Activated CD4-positive, alpha-beta T cell treated with anti-CD3 and anti-CD28 coated beads for 36 hours (primary cell): ENCODE measurements around the gene PRKAR1B. TPM values are rescaled to one million over a fixed set of nuclear protein-coding genes. Genes with fewer than 3 reads are reported as not detected.

Experiments used
- ATAC-seq: fragments of 200-7000 bp; cut with Tn5 transposase; one replicate; pipeline ENCODE4 v1.10.0; 2021; ENCODE audit warnings: mild to moderate bottlenecking, moderate library complexity
- CTCF ChIA-PET: fragments of 350-600 bp; sonication (Branson Sonifier 250); formaldehyde crosslinking; loops from one replicate; lab custom pipeline; 2021; ENCODE audit warnings: antibody characterized with exemption; lab: Charles Lee
- POLR2A ChIA-PET: fragments of 350-600 bp; sonication (Branson Sonifier 250); formaldehyde crosslinking; loops from one replicate; lab custom pipeline; 2021; ENCODE audit warnings: antibody characterized with exemption, inconsistent platforms; lab: Charles Lee
- DNase-seq: peaks from one replicate; pipeline ENCODE4 v3.0.0-alpha.2; 2020
- H3K27ac Mint-ChIP-seq: one replicate; pipeline ENCODE4 v1.8.0; 2021; ENCODE audit warnings: mixed read lengths
- H3K27me3 Mint-ChIP-seq: one replicate; pipeline ENCODE4 v1.8.0; 2021; ENCODE audit warnings: mixed read lengths
- H3K36me3 Mint-ChIP-seq: one replicate; pipeline ENCODE4 v1.8.0; 2021; ENCODE audit warnings: low read depth, mixed read lengths
- H3K4me1 Mint-ChIP-seq: one replicate; pipeline ENCODE4 v1.8.0; 2021; ENCODE audit warnings: mixed read lengths
- H3K4me3 Mint-ChIP-seq: one replicate; pipeline ENCODE4 v1.8.0; 2021; ENCODE audit warnings: mild to moderate bottlenecking, moderate library complexity, mixed read lengths
- H3K9me3 Mint-ChIP-seq: one replicate; pipeline ENCODE4 v1.8.0; 2021; ENCODE audit warnings: low read depth, mixed read lengths
- intact Hi-C, 2 experiments: fragments of 100-400 bp; cut with DNase I in 1 of 2; cut with micrococcal nuclease in 1 of 2; formaldehyde crosslinking; loops; one replicate each; pipeline versions ENCODE4 v1.14.2 to v1.15.1; 2022 to 2024; cut with DNase I, micrococcal nuclease
- total RNA-seq, 2 experiments: library from RNA; stranded (reverse); gene quantifications; one replicate each; pipeline ENCODE4 v1.2.3, GENCODE V29; 2021

Gene PRKAR1B
- total RNA-seq, 2 experiments from 2014 or later, result 37.0 to 41.0 TPM

DNA sequence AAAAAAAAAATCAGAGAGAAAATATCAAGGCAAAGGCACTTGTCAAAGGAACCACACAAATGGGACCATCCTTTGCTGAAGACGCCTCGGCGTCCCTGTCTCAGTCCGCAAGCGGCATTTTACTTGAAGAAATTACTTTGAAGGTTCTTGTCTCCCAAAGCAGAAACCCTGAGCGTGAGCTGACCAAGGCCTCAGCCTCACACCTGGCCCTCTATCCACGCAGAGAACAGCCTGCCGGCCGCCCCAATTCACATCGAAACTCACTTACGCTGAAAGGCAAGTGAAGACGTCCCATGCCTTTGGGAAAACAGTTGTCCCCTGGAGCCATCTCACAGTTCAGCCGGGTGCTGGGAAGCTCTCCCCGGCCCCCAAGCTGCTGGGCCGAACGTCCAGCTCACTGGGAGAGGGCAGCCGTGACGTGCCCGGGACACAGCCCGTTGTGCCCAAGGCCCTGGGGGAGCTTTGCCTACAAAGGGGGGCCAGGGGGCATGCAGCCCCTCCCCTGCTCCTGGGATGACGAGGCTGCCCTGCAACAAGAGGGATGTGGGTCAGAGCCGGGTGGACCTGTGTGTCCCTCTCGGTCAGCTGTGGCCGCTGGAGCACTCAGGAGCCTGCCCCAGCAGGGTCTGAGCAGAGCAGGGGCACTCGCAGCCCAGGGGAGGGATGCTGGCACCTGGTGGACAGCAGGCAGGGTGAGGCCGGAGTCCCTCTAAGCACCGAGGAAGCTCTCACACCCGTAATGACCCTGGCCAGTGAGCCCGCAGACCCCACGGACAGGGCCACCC is 157.8 kb downstream of the PRKAR1B start:
- Mint-ChIP-seq H3K27me3 (no peaks in the 10 kb centered on the region), H3K27ac (no peak overlapping the region), H3K4me1 (no peaks in the 10 kb centered on the region), H3K36me3 (no peaks in the 10 kb centered on the region), H3K9me3 (no peaks in the 10 kb centered on the region), H3K4me3 (no peak overlapping the region)
- intact Hi-C loops, result no loop called here
- CTCF ChIA-PET, result no interaction called here
- POLR2A ChIA-PET, result no interaction called here
- ATAC-seq (no peak), DNase-seq (no peak)

DNA sequence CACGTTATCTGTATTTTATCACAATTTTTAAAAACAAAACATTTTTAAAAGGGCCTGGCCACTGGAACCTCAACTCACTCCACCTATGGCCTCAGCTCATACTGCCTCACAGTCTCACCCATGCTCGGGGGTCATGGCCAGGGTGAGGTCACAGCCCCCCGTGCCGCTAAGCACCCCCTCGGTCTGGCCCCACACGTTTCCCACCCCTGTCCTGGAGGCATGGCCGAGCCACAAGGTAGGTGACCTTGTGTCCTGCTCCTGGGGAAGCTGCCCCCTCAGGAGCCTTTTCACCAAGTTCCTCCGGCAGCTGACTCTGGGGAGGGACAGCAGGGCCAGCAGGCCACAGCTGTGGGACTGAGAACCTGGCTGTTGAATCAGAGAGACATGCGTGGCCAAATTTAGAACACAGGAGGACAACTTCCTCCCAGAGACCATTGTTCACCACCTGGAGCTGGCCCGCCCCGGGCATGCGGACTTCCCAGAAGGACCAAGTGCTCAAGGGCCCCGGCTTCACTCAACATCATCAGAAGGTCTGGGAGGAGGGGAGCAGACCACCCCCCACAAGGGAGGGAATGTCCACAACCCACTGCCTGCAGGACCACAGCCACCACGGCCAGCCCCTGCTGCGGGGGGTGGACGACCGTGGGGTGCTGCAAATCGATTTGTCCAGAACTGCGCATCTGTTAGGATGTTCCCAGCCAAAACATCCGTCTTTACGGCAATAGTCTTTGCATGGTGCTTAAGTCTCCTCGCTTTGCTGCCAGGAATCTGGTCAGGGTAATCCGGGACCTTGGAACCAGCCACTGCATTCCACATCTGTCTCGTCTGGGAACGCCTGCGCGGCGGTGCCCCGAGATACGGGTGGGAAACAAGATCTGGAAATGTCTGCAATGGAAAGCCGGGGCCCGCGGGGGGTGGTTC is 158.8 kb downstream of the PRKAR1B start:
- no peaks in the 10 kb centered on the region for H3K9me3 Mint-ChIP-seq
- no peaks in the 10 kb centered on the region for H3K36me3 Mint-ChIP-seq
- H3K4me1 Mint-ChIP-seq, result no peaks in the 10 kb centered on the region
- ChIA-PET CTCF (no interaction called here), POLR2A (no interaction called here)
- DNase-seq (no peak), ATAC-seq (no peak)
- no peaks in the 10 kb centered on the region for H3K27me3 Mint-ChIP-seq
- no peak overlapping the region for H3K4me3 Mint-ChIP-seq
- no peak overlapping the region for H3K27ac Mint-ChIP-seq
- intact Hi-C loops, result no loop called here

DNA sequence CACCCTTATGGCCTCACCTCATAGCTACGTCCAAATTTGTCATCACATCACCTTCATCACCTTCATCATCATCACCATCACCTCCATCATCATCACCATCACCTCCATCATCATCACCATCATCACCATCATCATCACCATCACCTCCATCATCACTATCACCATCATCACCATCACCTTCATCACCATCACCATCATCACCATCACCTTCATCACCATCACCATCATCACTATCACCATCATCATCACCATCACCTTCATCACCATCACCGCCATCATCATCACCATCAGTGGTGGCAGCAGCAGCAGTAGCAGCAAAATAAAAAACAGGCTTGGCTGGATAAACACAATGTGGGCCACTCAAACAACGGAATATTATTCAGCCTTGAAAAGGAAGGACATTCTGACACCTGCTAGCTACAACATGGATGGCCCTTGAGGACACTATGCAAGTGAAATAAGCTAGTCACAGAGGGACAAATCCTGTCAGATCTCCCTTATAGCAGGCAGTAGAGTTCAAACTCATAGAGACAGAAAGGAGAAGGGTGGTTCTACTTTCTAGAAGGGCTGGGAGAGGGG is 159.7 kb downstream of the PRKAR1B start:
- POLR2A ChIA-PET, result no interaction called here
- no peak overlapping the region for H3K4me3 Mint-ChIP-seq
- H3K27me3 Mint-ChIP-seq, result no peaks in the 10 kb centered on the region
- H3K4me1 Mint-ChIP-seq, result no peaks in the 10 kb centered on the region
- H3K9me3 Mint-ChIP-seq, result no peaks in the 10 kb centered on the region
- H3K27ac Mint-ChIP-seq, result no peak overlapping the region
- DNase-seq (no peak), ATAC-seq (no peak)
- intact Hi-C loops, result no loop called here
- H3K36me3 Mint-ChIP-seq, result no peaks in the 10 kb centered on the region
- CTCF ChIA-PET, result no interaction called here

DNA sequence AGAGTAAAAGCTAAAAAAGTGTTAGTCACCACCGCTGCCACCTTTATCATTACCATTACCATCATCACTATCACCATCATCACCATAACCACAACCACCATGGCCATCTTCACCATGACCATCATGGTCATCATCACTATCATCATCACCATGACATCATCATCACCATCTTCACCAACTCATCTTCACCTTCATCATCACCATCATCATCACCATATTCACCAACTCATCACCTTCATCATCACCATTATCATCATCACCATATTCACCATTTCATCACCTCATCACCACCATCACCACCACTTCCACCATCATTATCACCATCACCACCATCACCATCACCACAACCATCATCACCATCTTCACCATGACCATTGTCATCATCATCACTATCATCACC is 161.0 kb downstream of the PRKAR1B start:
- DNase-seq (no peak), ATAC-seq (no peak)
- no peaks in the 10 kb centered on the region for H3K27me3 Mint-ChIP-seq
- H3K9me3 Mint-ChIP-seq, result no peaks in the 10 kb centered on the region
- no peaks in the 10 kb centered on the region for H3K4me1 Mint-ChIP-seq
- H3K27ac Mint-ChIP-seq, result no peak overlapping the region
- intact Hi-C loops, result no loop called here
- no peaks in the 10 kb centered on the region for H3K36me3 Mint-ChIP-seq
- CTCF ChIA-PET, result no interaction called here
- POLR2A ChIA-PET, result no interaction called here
- H3K4me3 Mint-ChIP-seq, result no peak overlapping the region

DNA sequence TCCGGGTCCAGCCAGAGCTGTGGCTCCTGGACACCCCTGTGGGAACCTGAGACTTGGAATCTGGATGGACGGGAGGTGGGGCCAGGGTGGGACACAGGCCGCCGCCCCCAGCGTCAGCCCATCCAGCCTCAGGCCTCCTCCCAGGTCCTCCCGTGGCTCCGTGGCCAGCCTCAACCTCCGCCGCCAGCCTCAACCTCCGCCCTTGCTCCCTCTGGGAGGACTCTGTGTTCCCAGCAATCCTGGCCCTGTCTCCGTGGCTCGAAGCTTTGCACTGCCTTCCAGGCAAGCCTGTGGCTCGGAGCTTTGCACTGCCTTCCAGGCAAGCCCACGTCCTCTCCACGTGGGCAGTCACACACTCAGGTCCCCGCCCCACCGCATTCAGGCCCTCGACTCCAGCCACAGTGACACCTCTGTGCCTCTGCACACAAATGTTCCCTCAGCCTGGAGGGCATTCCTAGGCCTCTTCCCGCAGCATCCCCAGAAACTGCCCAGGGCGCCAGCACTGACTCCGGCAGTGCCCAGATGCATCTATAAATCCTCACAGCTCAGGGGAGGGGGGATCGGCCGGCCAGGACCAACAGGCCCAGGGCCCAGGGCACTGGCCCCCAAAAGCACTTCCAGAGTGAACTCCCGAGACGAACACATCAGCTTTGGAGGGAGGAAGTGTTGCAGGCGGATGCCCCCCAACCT is 162.8 kb downstream of the PRKAR1B start:
- Mint-ChIP-seq H3K27ac (no peak overlapping the region), H3K4me3 (no peak overlapping the region), H3K36me3 (no peaks in the 10 kb centered on the region), H3K27me3 (no peaks in the 10 kb centered on the region), H3K4me1 (no peaks in the 10 kb centered on the region), H3K9me3 (no peaks in the 10 kb centered on the region)
- CTCF ChIA-PET, result no interaction called here
- POLR2A ChIA-PET, result no interaction called here
- ATAC-seq (no peak), DNase-seq (no peak)
- intact Hi-C loops, result no loop called here

DNA sequence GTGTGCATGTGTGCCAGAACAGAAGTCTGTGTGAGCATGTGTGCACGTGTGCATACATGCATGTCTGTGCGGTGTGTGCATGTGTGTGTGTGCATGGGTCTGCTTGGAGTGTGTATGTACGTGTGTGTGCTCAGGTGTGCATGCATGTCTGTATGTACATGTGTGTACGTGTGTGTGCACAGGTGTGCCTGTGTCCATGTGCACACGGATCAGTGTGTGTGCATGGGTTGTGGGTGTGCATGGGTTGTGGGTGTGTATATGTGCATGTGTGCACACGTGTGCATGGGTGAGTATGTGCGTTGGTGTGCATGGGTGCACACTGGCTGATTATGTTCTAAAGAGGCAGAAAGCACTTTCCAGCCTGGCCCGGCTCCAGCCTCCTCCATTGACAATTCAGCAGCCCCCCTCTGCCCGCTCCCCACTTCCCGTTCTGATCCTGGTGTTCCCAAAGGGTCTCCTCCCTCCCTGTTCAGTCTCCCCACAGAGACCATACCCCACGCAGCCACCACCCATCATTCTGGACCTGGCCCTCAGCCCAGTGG is 163.4 kb downstream of the PRKAR1B start:
- Mint-ChIP-seq H3K27me3 (no peaks in the 10 kb centered on the region), H3K36me3 (no peaks in the 10 kb centered on the region), H3K4me1 (no peaks in the 10 kb centered on the region), H3K9me3 (no peaks in the 10 kb centered on the region), H3K27ac (no peak overlapping the region), H3K4me3 (no peak overlapping the region)
- ChIA-PET CTCF (no interaction called here), POLR2A (no interaction called here)
- intact Hi-C loops, result no loop called here
- ATAC-seq, result no peak
- DNase-seq, result no peak

DNA sequence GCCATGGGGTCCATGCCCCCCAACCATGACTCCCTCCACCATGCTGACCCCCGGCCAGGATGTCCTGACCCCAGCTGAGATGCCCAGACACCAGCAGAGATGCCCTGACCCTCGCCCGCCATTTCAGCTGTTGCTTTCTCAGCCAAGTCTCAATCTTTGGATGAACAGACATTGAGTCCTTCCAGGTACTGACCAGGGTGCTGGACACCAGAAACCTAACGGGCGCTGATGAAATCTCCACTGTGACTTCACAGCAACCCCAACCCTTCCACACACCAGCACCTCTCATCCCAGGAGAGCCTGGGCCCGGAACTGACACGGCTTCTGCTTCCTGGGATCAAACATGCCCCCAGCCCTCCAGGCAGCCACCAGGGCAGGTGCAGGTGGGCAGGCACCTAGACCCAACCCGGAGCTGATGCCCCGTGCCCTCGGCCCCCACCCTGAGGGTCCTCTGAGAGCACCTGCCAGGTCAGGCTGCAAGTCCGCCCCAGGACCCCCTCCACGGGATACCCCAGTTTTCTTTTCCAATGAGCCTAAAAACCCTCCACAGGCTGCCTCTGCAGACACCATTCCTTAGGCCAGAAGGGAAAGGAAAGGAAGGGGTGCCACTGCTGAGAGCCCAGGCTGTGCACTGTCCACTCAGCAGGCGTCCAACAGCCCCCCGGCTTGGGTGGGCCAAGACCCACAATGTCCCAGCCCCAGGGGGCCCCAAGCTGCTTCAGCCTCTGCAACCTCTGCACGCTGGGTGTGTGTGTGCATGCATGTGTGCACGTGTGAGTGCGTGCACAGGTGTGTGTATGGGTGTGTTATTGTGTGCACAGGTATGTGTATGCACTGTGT is 164.1 kb downstream of the PRKAR1B start:
- no peak for ATAC-seq
- ChIA-PET POLR2A (no interaction called here), CTCF (no interaction called here)
- no peaks in the 10 kb centered on the region for H3K4me1 Mint-ChIP-seq
- intact Hi-C loops, result no loop called here
- no peak overlapping the region for H3K27ac Mint-ChIP-seq
- no peaks in the 10 kb centered on the region for H3K27me3 Mint-ChIP-seq
- H3K36me3 Mint-ChIP-seq, result no peaks in the 10 kb centered on the region
- H3K9me3 Mint-ChIP-seq, result no peaks in the 10 kb centered on the region
- H3K4me3 Mint-ChIP-seq, result no peak overlapping the region
- DNase-seq, result no peak

DNA sequence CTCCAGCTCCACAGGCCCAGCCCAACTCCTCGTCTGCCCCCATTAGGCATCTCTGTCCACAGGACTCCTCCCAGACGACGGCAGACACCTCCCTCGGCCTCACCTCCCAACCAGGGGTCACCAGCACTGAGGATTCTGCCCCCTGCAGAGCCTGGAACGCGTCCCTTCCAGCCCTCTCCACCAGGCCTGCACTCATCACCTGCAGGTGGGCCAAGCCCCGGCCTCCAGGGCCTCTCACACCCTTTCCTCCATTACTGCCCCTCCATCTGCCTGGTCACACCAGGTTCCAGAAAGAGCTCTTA is 164.8 kb downstream of the PRKAR1B start:
- no peak for ATAC-seq
- no peaks in the 10 kb centered on the region for H3K27me3 Mint-ChIP-seq
- H3K27ac Mint-ChIP-seq, result no peak overlapping the region
- POLR2A ChIA-PET, result no interaction called here
- no peaks in the 10 kb centered on the region for H3K4me1 Mint-ChIP-seq
- no peaks in the 10 kb centered on the region for H3K36me3 Mint-ChIP-seq
- no peaks in the 10 kb centered on the region for H3K9me3 Mint-ChIP-seq
- intact Hi-C loops, result no loop called here
- CTCF ChIA-PET, result no interaction called here
- H3K4me3 Mint-ChIP-seq, result no peak overlapping the region
- DNase-seq, result no peak

DNA sequence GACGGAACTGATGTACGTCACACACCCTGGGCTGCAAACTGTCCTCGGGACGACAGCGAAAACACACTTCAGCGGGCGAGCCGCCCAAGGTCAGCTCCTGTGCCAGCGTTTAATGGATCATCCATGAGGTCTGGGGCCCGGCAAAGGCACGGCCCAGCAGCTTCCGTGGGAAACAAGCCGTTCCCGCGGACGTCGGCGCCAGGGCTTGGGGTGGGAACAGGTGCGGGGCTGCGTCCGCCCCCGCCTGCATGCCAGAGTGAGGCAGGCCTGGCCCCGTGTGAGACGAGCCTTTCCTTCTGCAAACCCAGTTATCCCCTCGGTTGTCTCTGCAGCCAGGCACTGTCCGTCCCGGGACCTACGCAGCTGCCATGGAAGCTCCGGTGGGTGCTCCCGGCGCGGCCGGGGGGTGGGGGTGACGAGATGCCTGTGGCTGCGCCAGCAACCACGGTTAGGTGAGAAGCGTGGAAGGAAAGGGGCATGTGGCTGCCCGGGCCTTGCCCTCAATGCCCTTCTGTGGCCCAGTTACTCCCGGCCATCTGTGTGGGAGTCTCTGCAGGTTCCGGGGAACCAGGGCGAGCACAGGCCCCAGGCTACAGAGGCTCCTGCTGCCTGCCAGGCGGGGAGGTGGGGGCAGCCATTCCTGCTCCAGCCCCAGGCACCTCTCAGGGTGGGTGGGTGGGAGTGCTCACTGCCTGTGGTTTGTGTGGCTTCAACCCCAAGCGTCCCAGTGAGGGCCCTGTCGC is 165.3 kb downstream of the PRKAR1B start:
- ChIA-PET CTCF (no interaction called here), POLR2A (no interaction called here)
- Mint-ChIP-seq H3K36me3 (no peaks in the 10 kb centered on the region), H3K9me3 (no peaks in the 10 kb centered on the region), H3K4me3 (no peak overlapping the region), H3K4me1 (no peaks in the 10 kb centered on the region), H3K27me3 (no peaks in the 10 kb centered on the region), H3K27ac (no peak overlapping the region)
- DNase-seq (no peak), ATAC-seq (no peak)
- intact Hi-C loops, result no loop called here

DNA sequence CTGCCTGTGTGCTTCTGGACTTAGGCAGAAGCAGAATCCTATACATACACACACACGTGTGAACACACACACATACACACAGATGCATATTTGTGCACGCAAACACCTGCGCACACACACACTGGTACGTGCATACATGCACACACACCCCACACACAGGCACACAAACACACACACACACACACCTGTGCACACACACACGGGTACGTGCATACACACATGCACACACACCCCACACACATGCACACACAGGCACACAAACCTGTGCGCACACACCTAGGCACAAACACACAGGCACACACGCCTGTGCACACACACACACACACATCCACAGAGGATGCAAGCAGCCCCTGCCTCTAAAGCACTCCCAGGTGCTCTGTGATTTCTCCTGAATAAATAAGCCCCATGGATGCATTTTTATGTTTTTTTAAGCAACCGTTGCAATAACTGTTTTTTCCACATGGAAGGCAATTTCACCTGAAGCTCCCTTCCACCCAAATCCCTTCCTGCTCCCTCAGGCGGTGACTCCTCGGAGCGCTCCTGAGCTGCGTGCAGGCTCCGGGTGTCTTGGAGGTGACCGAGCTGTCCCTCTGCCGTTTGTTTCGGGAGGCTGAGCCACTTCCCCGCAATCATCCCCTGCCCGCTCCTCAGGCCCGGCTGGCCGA is 166.0 kb downstream of the PRKAR1B start:
- Mint-ChIP-seq H3K9me3 (no peaks in the 10 kb centered on the region), H3K36me3 (no peaks in the 10 kb centered on the region), H3K27ac (no peak overlapping the region), H3K27me3 (no peaks in the 10 kb centered on the region), H3K4me3 (no peak overlapping the region), H3K4me1 (no peaks in the 10 kb centered on the region)
- ChIA-PET CTCF (no interaction called here), POLR2A (no interaction called here)
- ATAC-seq, result no peak
- no peak for DNase-seq
- intact Hi-C loops, result no loop called here
